SK-MEL-5 (cell line): ENCODE measurements around the gene LASP1. TPM values are rescaled to one million over a fixed set of nuclear protein-coding genes. Genes with fewer than 3 reads are reported as not detected.
A peak's percentile ranks its signal among the peaks of the same experiment; 100 is the strongest.
"Not testable (repeated sequence)": the region's sequence is repeated elsewhere in the genome, so short reads cannot be mapped to it uniquely, and the experiment has no call there.

Source experiments
- DNase-seq: peaks from one replicate; pipeline ENCODE4 v3.0.0-alpha.2; 2016; ENCODE audit warnings: low read depth, low spot score
- in situ Hi-C: cut with HindIII; loops from 2 replicates; pipeline ENCODE4 v1.10.0; 2016; ENCODE audit warnings: low sequenced_read_pairs, high pct_unique_total_duplicates, low pct_unique_long_range_greater_than_20kb
- small RNA-seq, 2 experiments: library from RNA; depleted of rRNA; stranded (forward); fragments of <200 nt; gene quantifications; one replicate each; pipeline ENCODE3, GENCODE V24; 2014
- total RNA-seq: library from RNA; depleted of rRNA; stranded (reverse); fragments of >200 nt; shearing (Covaris generic); gene quantifications from 2 replicates; pipeline ENCODE4 v1.2.3, GENCODE V29; 2014; rRNA removed

Gene LASP1
- total RNA-seq, 1 experiment from 2014 or later, result 16.8 TPM

DNA sequence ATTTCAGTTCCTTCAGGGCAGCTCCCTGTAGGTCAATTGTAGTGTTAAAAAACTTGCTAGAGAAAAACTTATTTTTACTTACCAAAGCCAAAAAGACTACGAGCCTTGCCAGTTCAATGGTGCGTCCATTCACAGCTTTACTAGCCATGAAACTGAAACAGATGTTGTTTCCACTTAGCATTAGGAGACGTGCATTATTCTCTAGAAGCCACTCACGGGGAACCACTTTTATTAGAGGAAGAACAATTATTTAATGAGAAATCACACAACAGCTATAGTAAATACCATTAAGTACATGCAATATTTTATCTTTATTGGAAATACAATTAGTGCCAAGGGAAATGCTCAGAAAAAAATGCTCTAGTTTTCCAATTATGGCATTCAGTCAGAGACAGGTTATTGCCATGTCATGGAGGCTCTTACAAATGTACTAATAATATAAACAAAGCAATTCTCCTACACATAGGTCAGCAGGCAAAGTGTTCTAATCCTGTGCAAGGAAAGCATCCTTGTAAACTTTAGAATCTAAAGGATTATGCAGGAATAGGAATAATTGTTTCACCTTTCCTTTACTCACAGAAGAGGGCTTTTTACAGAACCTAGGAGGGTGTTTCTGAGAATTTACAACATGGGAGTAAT, 73.0 kb downstream of the LASP1 start:
- DNase-seq, result no peak
- in situ Hi-C loops, result no loop called here

DNA sequence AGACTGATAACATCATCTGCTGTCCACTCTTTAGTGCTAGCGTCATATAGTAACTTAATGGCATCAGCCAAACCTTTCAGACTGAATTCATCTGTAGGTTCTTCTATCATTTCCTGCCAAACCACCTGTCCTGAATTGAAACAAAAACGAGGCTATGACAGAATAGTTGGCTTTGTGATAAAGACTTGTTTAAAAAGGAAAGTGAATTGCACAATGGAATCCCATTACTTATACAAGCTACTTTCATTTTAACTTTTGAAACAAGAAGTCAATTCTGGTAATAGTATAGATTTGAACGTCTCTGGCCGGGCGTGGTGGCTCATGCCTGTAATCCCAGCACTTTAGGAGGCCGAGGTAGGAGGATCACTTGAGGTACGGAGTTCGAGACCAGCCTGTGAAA, 73.7 kb downstream of the LASP1 start:
- no peak for DNase-seq
- in situ Hi-C loops, result no loop called here

- DNase-seq, result no peak
- in situ Hi-C loops, result no loop called here
Observed at GRCh38 chr17:38947189-38947588, 77.3 kb downstream of the LASP1 start.

GRCh38 chr17:38953800-38954199, 83.9 kb downstream of the LASP1 start:
- DNase-seq, in situ Hi-C loops: not testable (repeated sequence)

DNA sequence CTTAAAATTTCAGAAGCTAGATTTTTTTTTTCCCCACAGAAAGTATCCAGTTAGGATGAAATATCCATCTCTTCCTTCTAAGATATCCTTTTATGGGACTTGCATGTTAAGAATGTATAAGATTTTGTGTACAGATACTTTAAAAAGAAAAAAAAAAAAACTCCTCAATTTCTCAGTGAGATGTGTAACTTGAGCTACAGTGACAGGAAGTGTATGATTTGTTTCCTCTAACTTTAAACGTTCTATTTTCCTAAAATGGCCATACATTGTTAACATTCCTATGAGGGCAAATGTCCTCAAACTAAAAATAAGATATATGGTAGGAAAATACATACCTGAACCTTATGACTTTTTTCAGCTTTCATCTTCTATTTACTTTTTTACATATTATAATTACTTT, 88.5 kb downstream of the LASP1 start:
- DNase-seq, result no peak
- in situ Hi-C loops, result no loop called here

- in situ Hi-C loops, result no loop called here
- DNase-seq, result peak; percentile 22
Observed at GRCh38 chr17:38958756-38959155, 88.9 kb downstream of the LASP1 start.

GRCh38 chr17:38959508-38959907, 89.7 kb downstream of the LASP1 start:
- no peak for DNase-seq
- in situ Hi-C loops, result no loop called here

- in situ Hi-C loops, result no loop called here
- no peak for DNase-seq
Observed at GRCh38 chr17:38960402-38960801, 90.5 kb downstream of the LASP1 start.

DNA sequence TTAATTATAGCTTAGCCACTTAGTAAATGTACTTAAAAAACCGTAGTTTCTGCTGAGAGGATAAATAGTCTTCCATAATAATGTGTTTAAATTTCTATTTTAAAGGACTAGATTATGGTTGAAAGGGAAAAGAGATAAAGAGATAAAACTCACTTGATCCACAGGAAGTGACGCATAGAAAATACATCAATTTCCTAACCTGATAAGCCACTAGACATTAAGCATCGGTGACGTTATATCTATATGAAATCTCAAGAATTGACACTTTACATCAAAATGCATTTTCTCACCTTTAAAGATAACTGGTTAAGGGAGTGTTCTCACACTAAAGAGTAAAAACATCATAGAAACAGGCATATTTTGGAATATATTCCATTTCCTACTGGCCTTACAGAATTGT, 91.6 kb downstream of the LASP1 start:
- in situ Hi-C loops, result no loop called here
- DNase-seq, result no peak

DNA sequence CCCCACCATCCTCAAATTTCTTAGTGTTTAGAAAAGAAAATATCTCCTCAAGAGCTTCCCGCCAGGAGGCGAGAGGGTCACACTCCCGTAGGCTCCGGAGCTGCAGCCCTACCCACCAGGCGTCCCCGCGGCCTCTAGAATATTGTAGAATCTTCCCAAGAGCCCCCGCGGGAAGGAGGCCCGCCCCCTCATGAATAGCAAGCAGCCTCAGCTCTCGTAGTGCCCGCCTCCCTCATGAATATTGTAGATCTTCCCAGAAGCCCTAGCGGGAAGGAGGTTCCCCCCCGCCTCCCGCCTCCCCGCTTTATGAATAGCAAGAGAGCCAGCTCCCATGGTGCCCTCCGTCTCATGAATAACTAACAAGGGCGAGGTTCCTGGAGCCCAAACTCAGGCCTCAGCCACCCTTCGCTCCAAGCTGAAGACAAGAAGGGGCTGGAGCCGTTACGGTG, 97.5 kb downstream of the LASP1 start, which contains the start of gene FBXO47:
TSS of gene FBXO47 (minus strand) at position 114 of the 449 bp plus-strand sequence. CDS start 4,378 bp downstream, outside the sequence.
- in situ Hi-C loops, result no loop called here
- no peak for DNase-seq

DNA sequence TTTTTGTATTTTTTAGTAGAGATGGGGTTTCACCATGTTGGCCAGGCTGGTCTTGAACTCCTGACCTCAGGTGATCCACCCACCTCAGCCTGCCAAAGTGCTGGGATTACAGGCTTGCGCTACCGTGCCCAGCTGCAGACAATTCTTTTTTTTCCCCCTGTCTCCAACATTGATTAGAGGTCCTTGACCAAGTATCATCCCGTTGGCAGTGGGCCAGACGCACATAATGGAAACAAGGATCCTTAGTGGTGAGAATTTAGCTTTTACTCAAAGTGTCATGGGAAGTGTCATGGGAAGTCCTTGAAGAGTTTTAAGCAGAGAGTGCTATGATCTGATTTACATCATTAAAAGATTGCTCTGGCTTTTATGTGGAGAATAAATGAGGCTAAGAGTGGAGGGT, 99.4 kb downstream of the LASP1 start:
- peak; percentile 16 for DNase-seq
- in situ Hi-C loops, result no loop called here

DNA sequence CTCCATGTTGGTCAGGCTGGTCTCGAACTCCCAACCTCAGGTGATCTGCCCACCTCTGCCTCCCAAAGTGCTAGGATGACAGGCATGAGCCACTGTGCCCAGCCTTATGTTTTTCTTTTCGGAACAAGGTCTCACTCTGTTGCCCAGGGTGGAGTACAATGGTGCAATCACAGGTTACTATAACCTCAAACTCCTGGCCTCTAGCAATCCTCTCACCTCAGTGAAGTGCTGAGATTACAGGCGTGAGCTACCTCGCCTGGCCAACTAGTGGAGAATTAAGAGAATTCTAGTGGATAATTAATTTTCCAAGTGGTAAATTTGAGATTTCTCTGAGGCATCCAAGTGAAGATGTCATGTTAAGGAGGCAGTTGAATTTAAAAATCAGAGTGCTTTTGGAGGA, 100.3 kb downstream of the LASP1 start:
- in situ Hi-C loops, result no loop called here
- peak; percentile 11 for DNase-seq

- in situ Hi-C loops, result no loop called here
- peak; percentile 31 for DNase-seq
Observed at GRCh38 chr17:38970804-38971203, 100.9 kb downstream of the LASP1 start.

Small RNAs within 50 kb of the gene (small RNA-seq; reads per million reads assigned to genes)
- 0 reads per million in 2 experiments for gene MIR4727
- gene MIR6779, result 0 reads per million in 2 experiments
- 0 reads per million in 2 experiments for gene SNORA21
- 0 reads per million in 2 experiments for gene SNORA21B

Other genes starting within 250 kb of the LASP1 start
- gene EPOP, start 195.1 kb upstream of the LASP1 start, total RNA-seq, result 5.3 TPM in 2 replicates
- gene MLLT6, start 164.8 kb upstream of the LASP1 start, total RNA-seq, result 18.7 and 19.1 TPM in 2 replicates
- gene CISD3, start 139.7 kb upstream of the LASP1 start, total RNA-seq, result 6.0 and 7.1 TPM in 2 replicates
- gene PCGF2, start 121.7 kb upstream of the LASP1 start, total RNA-seq, result 3.5 and 4.3 TPM in 2 replicates
- gene PSMB3, start 117.3 kb upstream of the LASP1 start, total RNA-seq, result 300 and 342 TPM in 2 replicates
- 21.6 and 23.1 TPM in 2 replicates for gene PIP4K2B, start 70.5 kb upstream of the LASP1 start, total RNA-seq
- gene CWC25, start 44.7 kb upstream of the LASP1 start, total RNA-seq, result 10.1 and 12.5 TPM in 2 replicates
- 2,873 and 3,047 TPM in 2 replicates for gene RPL23, start 16.3 kb upstream of the LASP1 start, total RNA-seq
- not detected in 2 replicates for gene FBXO47, start 97.3 kb downstream of the LASP1 start, total RNA-seq